Natural killer cell (primary cell): ENCODE results near the gene GPALPP1. TPM values are rescaled to one million over a fixed set of nuclear protein-coding genes. Genes with fewer than 3 reads are reported as not detected.

Experiments used
- ATAC-seq, 3 donors: fragments of 150-1000 bp in 2 of 3; fragments of 200-7000 bp in 1 of 3; cut with Tn5 transposase; 1 replicate in 1 of 3; 2 replicates in 2 of 3; pipeline ENCODE4 v1.10.0; 2021; ENCODE audit warnings: mild to moderate bottlenecking in 2 of 3, moderate library complexity in 2 of 3
- DNase-seq, 2 donors: peaks; one replicate each; pipeline versions ENCODE4 v3.0.0 to v3.0.0-alpha.2; 2013 to 2021; ENCODE audit warnings: mixed read lengths in 1 of 2
- H3K27ac ChIP-seq: one replicate; pipeline ENCODE4 v1.5.1; 2013; ENCODE audit warnings: mild to moderate bottlenecking, low read length
- H3K27me3 ChIP-seq: one replicate; pipeline ENCODE4 v1.6.1; 2013; ENCODE audit warnings: low read length; ENCODE audit not compliant: control insufficient read depth, insufficient read depth
- H3K36me3 ChIP-seq: one replicate; pipeline ENCODE4 v1.6.1; 2013; ENCODE audit warnings: low read length; ENCODE audit not compliant: control insufficient read depth, insufficient read depth
- H3K4me1 ChIP-seq: one replicate; pipeline ENCODE4 v1.6.1; 2013; ENCODE audit warnings: low read length; ENCODE audit not compliant: control insufficient read depth, insufficient read depth
- H3K4me3 ChIP-seq: one replicate; pipeline ENCODE4 v1.5.1; 2013; ENCODE audit warnings: low read length
- H3K9me3 ChIP-seq: one replicate; pipeline ENCODE4 v1.6.1; 2013; ENCODE audit warnings: low read length; ENCODE audit not compliant: control insufficient read depth, insufficient read depth
- H3K27ac Mint-ChIP-seq, 2 donors: one replicate each; pipeline ENCODE4 v1.8.0; 2022; ENCODE audit warnings: mild to moderate bottlenecking in 2 of 2, mixed read lengths in 2 of 2, moderate library complexity in 1 of 2
- H3K27me3 Mint-ChIP-seq, 2 donors: one replicate each; pipeline ENCODE4 v1.8.0; 2022; ENCODE audit warnings: low read depth in 2 of 2, mixed read lengths in 2 of 2
- H3K36me3 Mint-ChIP-seq: one replicate; pipeline ENCODE4 v1.8.0; 2022; ENCODE audit warnings: mixed read lengths
- H3K4me1 Mint-ChIP-seq, 2 donors: one replicate each; pipeline ENCODE4 v1.8.0; 2022; ENCODE audit warnings: mixed read lengths in 2 of 2
- H3K4me3 Mint-ChIP-seq: one replicate; pipeline ENCODE4 v1.8.0; 2022; ENCODE audit warnings: mild to moderate bottlenecking, moderate library complexity, mixed read lengths
- H3K9me3 Mint-ChIP-seq, 2 donors: one replicate each; pipeline ENCODE4 v1.8.0; 2022; ENCODE audit warnings: mixed read lengths in 2 of 2
- CTCF ChIP-seq: fragments of 200-600 bp; IDR thresholded peaks from one replicate; pipeline ENCODE4 v1.8.0; 2022; ENCODE audit warnings: antibody characterized with exemption
- WGBS: methylation state at CpG from one replicate; pipeline ENCODE4 v1.1.7; 2013; ENCODE audit warnings: missing lambda C conversion rate; ENCODE audit not compliant: insufficient coverage; 5-methylcytosine and 5-hydroxymethylcytosine counted together
- intact Hi-C: fragments of 100-400 bp; cut with micrococcal nuclease; formaldehyde crosslinking; loops from one replicate; pipeline ENCODE4 v1.14.2; 2022
- total RNA-seq, 4 donors: library from RNA; stranded (reverse); fragments of 120-200 nt in 1 of 4; gene quantifications; one replicate each; pipeline versions ENCODE4 v1.2.3 to v1.2.4, GENCODE V29; 2013 to 2022

The GPALPP1 gene
- total RNA-seq, 3 donors from 2014 or later (not counting 1 experiment from before 2014, with no cell fraction given): 32.4 to 36.6 (median 36.0) TPM

GRCh38 chr13:45040622-45041021 is 51.3 kb downstream of the GPALPP1 start:
- Histone ChIP-seq H3K9me3 (no peaks in the 10 kb centered on the region), H3K36me3 (peaks cover 2% of the 10 kb centered on the region), H3K4me3 (no peak overlapping the region), H3K27me3 (no peaks in the 10 kb centered on the region), H3K27ac (no peak overlapping the region), H3K4me1 (no peaks in the 10 kb centered on the region)
- TF ChIP-seq CTCF: no peak
- intact Hi-C loops: loop anchor here (10.0 kb wide), 2 partner anchors 354 to 454 kb away; no protein-coding TSS in a partner anchor
- Mint-ChIP-seq H3K4me3 (no peak overlapping the region), H3K4me1 (no peaks in the 10 kb centered on the region), H3K9me3 (no peaks in the 10 kb centered on the region), H3K27me3 (peaks cover 0 to 2% of the 10 kb centered on the region in 2 donors), H3K27ac (no peak overlapping the region), H3K36me3 (no peaks in the 10 kb centered on the region)
- no peak for DNase-seq
- no peak for ATAC-seq
- 86% methylated on average over 3 of the region's 3 CpGs for WGBS

GRCh38 chr13:45042539-45042938 is 53.2 kb downstream of the GPALPP1 start:
- H3K27ac ChIP-seq: no peak overlapping the region
- no peaks in the 10 kb centered on the region for H3K36me3 Mint-ChIP-seq
- no peak overlapping the region for H3K4me3 Mint-ChIP-seq
- no peaks in the 10 kb centered on the region for H3K27me3 ChIP-seq
- H3K4me1 ChIP-seq: peaks cover 8% of the 10 kb centered on the region
- intact Hi-C loops: loop anchor here (10.0 kb wide), 2 partner anchors 352 to 452 kb away; no protein-coding TSS in a partner anchor
- peaks cover 6% of the 10 kb centered on the region in 2 donors for H3K4me1 Mint-ChIP-seq
- H3K9me3 Mint-ChIP-seq: no peaks in the 10 kb centered on the region
- no peak for DNase-seq
- H3K27me3 Mint-ChIP-seq: peaks cover 0 to 2% of the 10 kb centered on the region in 2 donors
- 92% methylated on average over 3 of the region's 3 CpGs for WGBS
- no peaks in the 10 kb centered on the region for H3K9me3 ChIP-seq
- no peak overlapping the region for H3K4me3 ChIP-seq
- peaks cover 2% of the 10 kb centered on the region for H3K36me3 ChIP-seq
- TF ChIP-seq CTCF: no peak
- H3K27ac Mint-ChIP-seq: no peak overlapping the region
- no peak for ATAC-seq

GRCh38 chr13:45046445-45046844 is 57.1 kb downstream of the GPALPP1 start:
- no peak for DNase-seq

More at GRCh38 chr13:45046445-45046844, 57.1 kb downstream of the GPALPP1 start:
- TF ChIP-seq CTCF: no peak
- 94% methylated on average over 4 of the region's 4 CpGs for WGBS
- Histone ChIP-seq H3K4me3 (no peak overlapping the region), H3K36me3 (no peaks in the 10 kb centered on the region), H3K27ac (no peak overlapping the region), H3K27me3 (no peaks in the 10 kb centered on the region), H3K9me3 (no peaks in the 10 kb centered on the region), H3K4me1 (peaks cover 9% of the 10 kb centered on the region)
- H3K36me3 Mint-ChIP-seq: no peaks in the 10 kb centered on the region
- peak overlapping the region; percentile 84 for H3K4me3 Mint-ChIP-seq
- H3K9me3 Mint-ChIP-seq: no peaks in the 10 kb centered on the region
- intact Hi-C loops: loop anchor here (10.0 kb wide), 2 partner anchors 348 to 448 kb away; no protein-coding TSS in a partner anchor
- ATAC-seq: no peak
- H3K4me1 Mint-ChIP-seq: peaks cover 7% of the 10 kb centered on the region in 2 donors
- H3K27me3 Mint-ChIP-seq: peaks cover 0 to 9% of the 10 kb centered on the region in 2 donors
- no peak overlapping the region for H3K27ac Mint-ChIP-seq
